ENCODE results near the gene COL7A1. TPM values are rescaled to one million over a fixed set of nuclear protein-coding genes. Genes with fewer than 3 reads are reported as not detected.

The COL7A1 gene
- total RNA-seq, 1 experiment from 2014 or later = 91.2 TPM

DNA sequence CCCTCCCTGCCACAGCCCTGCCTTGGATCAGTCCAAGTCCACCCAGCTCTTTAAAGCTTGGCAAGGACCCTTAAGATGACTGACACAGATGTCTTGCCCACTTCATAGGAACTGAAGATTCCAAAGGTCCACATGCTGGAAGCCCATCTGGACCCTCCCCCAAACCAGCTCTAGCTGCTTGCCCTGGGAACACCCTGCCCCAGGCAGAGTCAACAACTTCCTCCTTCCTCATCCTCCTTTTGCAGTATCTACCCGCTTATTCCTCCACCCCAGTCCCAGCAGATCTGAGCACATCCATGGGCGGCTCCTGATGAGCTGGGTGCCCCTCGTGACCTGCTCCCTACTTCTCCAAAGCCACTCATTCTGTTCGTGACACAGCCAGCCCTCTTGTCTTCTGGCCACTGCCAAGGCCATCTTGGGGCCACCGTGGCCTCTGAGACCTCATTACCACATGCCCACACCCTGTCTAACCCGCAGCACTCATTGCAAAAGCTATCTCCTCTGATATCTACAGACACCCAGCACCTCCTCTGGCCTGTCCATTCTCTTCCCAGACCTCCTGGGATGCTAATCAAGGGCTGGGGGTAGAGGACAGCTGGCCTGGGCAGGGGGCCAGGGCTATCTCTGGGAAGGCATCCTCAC lies 36.5 kb downstream of the COL7A1 start:
- Histone ChIP-seq H4K20me1 (ENCODE audit: insufficient read depth) (no peaks in the 10 kb centered on the region), H2AFZ (no peak overlapping the region), H3K27ac (no peak overlapping the region), H3K9me2 (ENCODE audit: insufficient read depth) (no peaks in the 10 kb centered on the region), H3K9me3 (ENCODE audit: insufficient read depth, low read depth) (no peaks in the 10 kb centered on the region), H3K4me3 (no peak overlapping the region), H3F3A (ENCODE audit: insufficient read depth, low read depth) (peaks cover 17% of the 10 kb centered on the region; the same call in 1 of the 2 replicates), H3K79me2 (ENCODE audit: low read depth) (no peaks in the 10 kb centered on the region), H3K4me1 (replicated peaks; ENCODE audit: insufficient read depth) (peaks cover 21% of the 10 kb centered on the region), H3K27me3 (ENCODE audit: insufficient read depth, low read depth) (no peaks in the 10 kb centered on the region), H3K4me2 (peak overlapping the region; percentile 79), H3K36me3 (ENCODE audit: low read depth) (no peaks in the 10 kb centered on the region)
- no peak for TF ChIP-seq EZH2 (IDR thresholded peaks at IDR 0.05; ENCODE audit: low read depth)
- TF ChIP-seq, protein P1, sequence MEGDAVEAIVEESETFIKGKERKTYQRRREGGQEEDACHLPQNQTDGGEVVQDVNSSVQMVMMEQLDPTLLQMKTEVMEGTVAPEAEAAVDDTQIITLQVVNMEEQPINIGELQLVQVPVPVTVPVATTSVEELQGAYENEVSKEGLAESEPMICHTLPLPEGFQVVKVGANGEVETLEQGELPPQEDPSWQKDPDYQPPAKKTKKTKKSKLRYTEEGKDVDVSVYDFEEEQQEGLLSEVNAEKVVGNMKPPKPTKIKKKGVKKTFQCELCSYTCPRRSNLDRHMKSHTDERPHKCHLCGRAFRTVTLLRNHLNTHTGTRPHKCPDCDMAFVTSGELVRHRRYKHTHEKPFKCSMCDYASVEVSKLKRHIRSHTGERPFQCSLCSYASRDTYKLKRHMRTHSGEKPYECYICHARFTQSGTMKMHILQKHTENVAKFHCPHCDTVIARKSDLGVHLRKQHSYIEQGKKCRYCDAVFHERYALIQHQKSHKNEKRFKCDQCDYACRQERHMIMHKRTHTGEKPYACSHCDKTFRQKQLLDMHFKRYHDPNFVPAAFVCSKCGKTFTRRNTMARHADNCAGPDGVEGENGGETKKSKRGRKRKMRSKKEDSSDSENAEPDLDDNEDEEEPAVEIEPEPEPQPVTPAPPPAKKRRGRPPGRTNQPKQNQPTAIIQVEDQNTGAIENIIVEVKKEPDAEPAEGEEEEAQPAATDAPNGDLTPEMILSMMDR (conservative IDR thresholded peaks at IDR 0.05) = peak; percentile 52; the same call in 1 of the 2 replicates
- ChIA-PET POLR2A (ENCODE audit: unreplicated experiment) (interaction anchor here (0.6 kb wide), 1 partner anchor 24 kb away, joined by 7 read pairs; no protein-coding TSS in a partner anchor), CTCF (interaction anchor here (0.6 to 0.7 kb wide), 4 partner anchors 122 to 431 kb away, joined by 3 to 4 read pairs (median 4); partner anchors contain the start of gene P4HTM)
- no TSS peak for BruUV-seq (replicated peaks)
- intact Hi-C loops (cut with micrococcal nuclease; ENCODE audit: unreplicated experiment) = loop anchor here (1.0 to 5.0 kb wide), 6 partner anchors 76 to 291 kb away; partner anchors contain the start of genes ATRIP, NCKIPSD and SLC26A6
- DNase-seq = peak in 1 of 2 experiments; percentile 52

DNA sequence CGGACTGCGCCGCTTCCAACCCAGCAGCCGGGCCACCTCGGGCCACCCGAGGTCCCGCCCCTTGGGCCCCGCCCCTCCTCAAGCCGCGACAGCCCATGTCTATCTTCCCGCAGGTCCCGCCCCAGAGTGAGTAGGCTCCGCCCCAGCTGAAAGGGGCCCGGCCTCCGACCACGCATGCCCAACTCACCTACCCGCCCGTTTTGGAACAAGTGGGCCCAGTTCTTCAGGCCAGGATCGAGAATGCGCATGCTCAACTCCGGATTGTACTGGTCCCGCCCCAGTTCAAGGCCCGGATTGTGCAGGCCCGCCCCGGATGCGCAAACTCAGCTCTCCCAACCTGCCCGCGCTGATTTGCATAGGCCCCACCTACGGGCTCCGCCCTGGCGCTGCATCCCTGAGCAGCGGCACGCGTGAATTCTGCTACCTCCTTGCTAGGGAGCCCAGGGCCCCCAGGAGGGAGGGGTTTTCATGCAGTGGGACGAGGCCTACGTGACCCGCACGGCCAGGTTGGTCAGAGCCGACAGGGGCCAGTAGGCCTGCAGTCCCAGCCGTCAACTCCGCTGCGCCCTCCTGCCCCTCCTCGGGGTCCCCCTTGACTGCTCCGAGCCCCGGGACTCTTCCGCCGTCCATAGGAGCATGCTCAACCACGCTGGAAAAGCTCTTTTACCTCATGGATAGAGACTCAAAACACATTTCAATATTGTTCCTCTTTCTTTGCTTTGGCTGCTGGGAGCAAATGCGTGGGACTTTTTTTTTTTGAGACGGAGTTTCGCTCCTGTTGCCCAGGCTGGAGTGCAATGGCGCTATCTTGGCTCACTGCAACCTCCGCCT lies 38.1 kb downstream of the COL7A1 start, which contains the start of gene PFKFB4:
PFKFB4 (minus strand) TSS at position 8 of the 831 bp plus-strand sequence. CDS start 26 bp downstream, outside the sequence.
- POLR2A ChIA-PET (ENCODE audit: unreplicated experiment) = interaction anchor here (0.6 to 1.2 kb wide), 6 partner anchors 27 to 451 kb away, joined by 3 to 13 read pairs (median 6); partner anchors contain the start of genes IP6K2 and WDR6
- H3K27me3 ChIP-seq (ENCODE audit: insufficient read depth, low read depth) = no peaks in the 10 kb centered on the region
- peaks cover 21% of the 10 kb centered on the region for H3K4me1 ChIP-seq (replicated peaks; ENCODE audit: insufficient read depth)
- no peaks in the 10 kb centered on the region for H3K36me3 ChIP-seq (ENCODE audit: low read depth)
- H4K20me1 ChIP-seq (ENCODE audit: insufficient read depth) = no peaks in the 10 kb centered on the region
- peak within 1 kb of the TSS; percentile 66 for H3K4me3 ChIP-seq
- peak within 1 kb of the TSS; percentile 79 for H3K4me2 ChIP-seq
- no peak for TF ChIP-seq EZH2 (IDR thresholded peaks at IDR 0.05; ENCODE audit: low read depth)
- TF ChIP-seq, protein P1 (conservative IDR thresholded peaks at IDR 0.05) = no peak; the same call in 1 of the 2 replicates
- intact Hi-C loops (cut with micrococcal nuclease; ENCODE audit: unreplicated experiment) = loop anchor here (2.0 to 5.0 kb wide), 4 partner anchors 38 to 290 kb away; partner anchors contain the start of genes ATRIP and COL7A1
- H3K79me2 ChIP-seq (ENCODE audit: low read depth) = no peaks in the 10 kb centered on the region
- peak within 1 kb of the TSS; percentile 81; the same call in 1 of the 2 replicates for H2AFZ ChIP-seq
- H3K27ac ChIP-seq = no peak within 1 kb of the TSS
- H3K9me2 ChIP-seq (ENCODE audit: insufficient read depth) = no peaks in the 10 kb centered on the region
- peak; percentile 91 to 99 for DNase-seq
- CTCF ChIA-PET = interaction anchor here (0.6 to 1.0 kb wide), 3 partner anchors 10 to 130 kb away, joined by 5 to 32 read pairs (median 6); no protein-coding TSS in a partner anchor
- H3K9me3 ChIP-seq (ENCODE audit: insufficient read depth, low read depth) = no peaks in the 10 kb centered on the region
- peaks cover 12% of the 10 kb centered on the region; the same call in 1 of the 2 replicates for H3F3A ChIP-seq (ENCODE audit: insufficient read depth, low read depth)
- no TSS peak for BruUV-seq (replicated peaks)
